Karpas-422 (cell line): ENCODE measurements around the gene PDPK1. TPM values are rescaled to one million over a fixed set of nuclear protein-coding genes. Genes with fewer than 3 reads are reported as not detected.
"Not testable (repeated sequence)": the region's sequence is repeated elsewhere in the genome, so short reads cannot be mapped to it uniquely, and the experiment has no call there.

Experiments used
- DNase-seq: peaks from one replicate; pipeline ENCODE4 v3.0.0-alpha.2; 2015
- H2AFZ ChIP-seq: fragments of 200-600 bp; sonication (generic); 2 replicates; pipeline ENCODE4 v1.6.1; 2014; ENCODE audit warnings: antibody characterized with exemption, low read length, mixed read lengths
- H3K27ac ChIP-seq: fragments of 200-600 bp; sonication (generic); 2 replicates; pipeline ENCODE4 v1.5.1; 2014; ENCODE audit warnings: mild to moderate bottlenecking, low read length, moderate library complexity
- H3K27me3 ChIP-seq: fragments of 200-600 bp; sonication (generic); 2 replicates; pipeline ENCODE4 v1.6.1; 2014; ENCODE audit warnings: low read length, mixed read lengths
- H3K36me3 ChIP-seq: fragments of 200-600 bp; sonication (generic); 2 replicates; pipeline ENCODE4 v1.6.1; 2014; ENCODE audit warnings: low read length, mixed read lengths; ENCODE audit not compliant: insufficient read depth
- H3K4me1 ChIP-seq: fragments of 200-600 bp; sonication (generic); 2 replicates; pipeline ENCODE4 v1.6.1; 2014; ENCODE audit warnings: mild to moderate bottlenecking, low read length, mixed read lengths
- H3K4me2 ChIP-seq: fragments of 200-600 bp; sonication (generic); 2 replicates; pipeline ENCODE4 v1.6.1; 2014; ENCODE audit warnings: low read length, low read depth, mild to moderate bottlenecking; ENCODE audit not compliant: poor library complexity, severe bottlenecking
- H3K4me3 ChIP-seq: fragments of 200-600 bp; sonication (generic); 2 replicates; pipeline ENCODE4 v1.5.1; 2014; ENCODE audit warnings: mild to moderate bottlenecking, antibody characterized with exemption, low read length, mixed read lengths
- H3K79me2 ChIP-seq: fragments of 200-600 bp; sonication (generic); 2 replicates; pipeline ENCODE4 v1.6.1; 2014; ENCODE audit warnings: mild to moderate bottlenecking, low read length, mixed read lengths
- H3K9ac ChIP-seq: fragments of 200-600 bp; sonication (generic); 2 replicates; pipeline ENCODE4 v1.6.0; 2014; ENCODE audit warnings: low read length
- H3K9me2 ChIP-seq: fragments of 200-600 bp; sonication (generic), shearing (Covaris generic); replicated peaks from 2 replicates; pipeline ENCODE4 v1.6.0; 2014; ENCODE audit warnings: mild to moderate bottlenecking, low read length, moderate library complexity; ENCODE audit not compliant: insufficient read depth
- H3K9me3 ChIP-seq: fragments of 300-700, 200-600 bp; sonication (generic); 2 replicates; pipeline ENCODE4 v1.6.1; 2014; ENCODE audit warnings: low read length, mixed read lengths
- H4K20me1 ChIP-seq: fragments of 200-600 bp; sonication (generic); 2 replicates; pipeline ENCODE4 v1.6.1; 2014; ENCODE audit warnings: mild to moderate bottlenecking, antibody characterized with exemption, low read length, low read depth; ENCODE audit not compliant: insufficient read depth
- total RNA-seq: library from RNA; depleted of rRNA; stranded (reverse); fragments of >200 nt; shearing (Covaris generic); gene quantifications from 2 replicates; pipeline ENCODE4 v1.2.3, GENCODE V29; 2014; ENCODE audit warnings: low replicate concordance

The PDPK1 gene
- total RNA-seq, 1 experiment from 2014 or later, result 49.5 TPM

- no peaks in the 10 kb centered on the region for H3K9me2 ChIP-seq
- peak within 1 kb of the TSS; percentile 72; the same call in 1 of the 2 replicates for H2AFZ ChIP-seq
- H3K9me3 ChIP-seq, result no peaks in the 10 kb centered on the region
- peak within 1 kb of the TSS; percentile 83 for H3K9ac ChIP-seq
- no peak for DNase-seq
- peak within 1 kb of the TSS; percentile 98 for H3K4me2 ChIP-seq
- H3K36me3 ChIP-seq, result no peaks in the 10 kb centered on the region
- peak within 1 kb of the TSS; percentile 84 for H3K27ac ChIP-seq
- H3K79me2 ChIP-seq, result no peaks in the 10 kb centered on the region
- peak within 1 kb of the TSS; percentile 80 for H3K4me3 ChIP-seq
- peaks cover 21% of the 10 kb centered on the region for H3K4me1 ChIP-seq
- no peaks in the 10 kb centered on the region for H4K20me1 ChIP-seq
- H3K27me3 ChIP-seq, result no peaks in the 10 kb centered on the region
These were observed 6.5 kb upstream of the PDPK1 start, which contains the start of gene CEMP1 for GRCh38 chr16:2531371-2531695. Gene CEMP1, minus strand, starts transcription at chr16:2531408. Its CDS starts 335 bp downstream, at chr16:2531073.

- Histone ChIP-seq H4K20me1 (no peaks in the 10 kb centered on the region), H3K9me3 (no peaks in the 10 kb centered on the region), H3K4me3 (peak overlapping the region; percentile 80), H3K27me3 (no peaks in the 10 kb centered on the region), H3K9ac (peak overlapping the region; percentile 83), H3K79me2 (no peaks in the 10 kb centered on the region), H3K9me2 (no peaks in the 10 kb centered on the region), H3K4me1 (peaks cover 22% of the 10 kb centered on the region), H2AFZ (peak overlapping the region; percentile 72; the same call in 1 of the 2 replicates), H3K36me3 (no peaks in the 10 kb centered on the region), H3K27ac (peak overlapping the region; percentile 84), H3K4me2 (peak overlapping the region; percentile 98)
- peak; percentile 99 for DNase-seq
These were observed 5.9 kb upstream of the PDPK1 start for GRCh38 chr16:2531696-2532493.

- no peaks in the 10 kb centered on the region for H3K9me2 ChIP-seq
- peak overlapping the region; percentile 80 for H3K4me3 ChIP-seq
- no peaks in the 10 kb centered on the region for H3K9me3 ChIP-seq
- peak overlapping the region; percentile 83 for H3K9ac ChIP-seq
- H3K27ac ChIP-seq, result peak overlapping the region; percentile 84
- H3K4me1 ChIP-seq, result peaks cover 27% of the 10 kb centered on the region
- H4K20me1 ChIP-seq, result no peaks in the 10 kb centered on the region
- DNase-seq, result peak; percentile 79
- H3K27me3 ChIP-seq, result no peaks in the 10 kb centered on the region
- peak overlapping the region; percentile 98 for H3K4me2 ChIP-seq
- H2AFZ ChIP-seq, result peak overlapping the region; percentile 72; the same call in 1 of the 2 replicates
- no peaks in the 10 kb centered on the region for H3K36me3 ChIP-seq
- H3K79me2 ChIP-seq, result no peaks in the 10 kb centered on the region
These were observed 5.2 kb upstream of the PDPK1 start for GRCh38 chr16:2532494-2533141.

- H3K4me2 ChIP-seq, result peak overlapping the region; percentile 98
- H2AFZ ChIP-seq, result 0 out of 2 replicates have a peak overlapping the region, but pooled peaks have one; percentile 72
- peaks cover 27% of the 10 kb centered on the region for H3K4me1 ChIP-seq
- not testable (repeated sequence) for H3K9me3 ChIP-seq, H3K27me3 ChIP-seq, H4K20me1 ChIP-seq, H3K36me3 ChIP-seq, H3K9me2 ChIP-seq, DNase-seq, H3K79me2 ChIP-seq
- H3K4me3 ChIP-seq, result peak overlapping the region; percentile 80
- H3K9ac ChIP-seq, result peak overlapping the region; percentile 83
- H3K27ac ChIP-seq, result peak overlapping the region; percentile 84
These were observed 4.6 kb upstream of the PDPK1 start for GRCh38 chr16:2533142-2533755.

- Histone ChIP-seq H4K20me1 (no peaks in the 10 kb centered on the region), H3K4me2 (no peak overlapping the region), H3K9ac (no peak overlapping the region), H3K9me3 (no peaks in the 10 kb centered on the region), H3K27me3 (no peaks in the 10 kb centered on the region), H3K4me3 (no peak overlapping the region), H3K4me1 (peaks cover 30% of the 10 kb centered on the region), H3K79me2 (peaks cover 5% of the 10 kb centered on the region), H2AFZ (no peak overlapping the region), H3K9me2 (no peaks in the 10 kb centered on the region), H3K36me3 (no peaks in the 10 kb centered on the region), H3K27ac (no peak overlapping the region)
- DNase-seq, result no peak
These were observed 3.9 kb upstream of the PDPK1 start for GRCh38 chr16:2533912-2534311.

- DNase-seq, H3K9ac ChIP-seq, H3K27me3 ChIP-seq, H3K4me2 ChIP-seq, H4K20me1 ChIP-seq, H3K4me3 ChIP-seq, H3K9me3 ChIP-seq, H3K36me3 ChIP-seq, H3K79me2 ChIP-seq, H3K9me2 ChIP-seq, H2AFZ ChIP-seq, H3K27ac ChIP-seq: not testable (repeated sequence)
- H3K4me1 ChIP-seq, result peaks cover 34% of the 10 kb centered on the region
These were observed 3.5 kb upstream of the PDPK1 start for GRCh38 chr16:2534335-2534734.

GRCh38 chr16:2535625-2536013 is 2.2 kb upstream of the PDPK1 start:
- H3K27me3 ChIP-seq, result no peaks in the 10 kb centered on the region
- H2AFZ ChIP-seq, result no peak overlapping the region
- no peaks in the 10 kb centered on the region for H3K9me3 ChIP-seq
- H3K4me3 ChIP-seq, result no peak overlapping the region
- H3K9me2 ChIP-seq, result no peaks in the 10 kb centered on the region
- H3K27ac ChIP-seq, result no peak overlapping the region
- peaks cover 21% of the 10 kb centered on the region for H3K79me2 ChIP-seq
- no peaks in the 10 kb centered on the region for H3K36me3 ChIP-seq
- peaks cover 47% of the 10 kb centered on the region for H3K4me1 ChIP-seq
- H3K4me2 ChIP-seq, result no peak overlapping the region
- DNase-seq, result no peak
- no peaks in the 10 kb centered on the region for H4K20me1 ChIP-seq
- H3K9ac ChIP-seq, result no peak overlapping the region

- not testable (repeated sequence) for H4K20me1 ChIP-seq, H3K9me3 ChIP-seq, H3K9me2 ChIP-seq, H2AFZ ChIP-seq, DNase-seq, H3K27ac ChIP-seq, H3K27me3 ChIP-seq, H3K36me3 ChIP-seq
- H3K4me1 ChIP-seq, result peaks cover 36% of the 10 kb centered on the region
- H3K4me2 ChIP-seq, result peak overlapping the region; percentile 82
- peak overlapping the region; percentile 72; the same call in 1 of the 2 replicates for H3K9ac ChIP-seq
- H3K4me3 ChIP-seq, result peak overlapping the region; percentile 69
- H3K79me2 ChIP-seq, result peaks cover 39% of the 10 kb centered on the region
These were observed 1.5 kb downstream of the PDPK1 start for GRCh38 chr16:2539192-2539844.
